GM12878 (cell line): ENCODE measurements around the gene TNK1. TPM values are rescaled to one million over a fixed set of nuclear protein-coding genes. Genes with fewer than 3 reads are reported as not detected.

ENCODE experiments used
- EGR1 ChIP-seq, 2 experiments: IDR thresholded peaks; 1 replicate in 1 of 2; 2 replicates in 1 of 2; pipeline ENCODE4 v1.6.1; 2011 to 2012; ENCODE audit warnings: low read depth in 2 of 2, low read length in 2 of 2, borderline replicate concordance in 1 of 2, mild to moderate bottlenecking in 1 of 2, moderate library complexity in 1 of 2
- GABPA ChIP-seq: IDR thresholded peaks from 2 replicates; pipeline ENCODE4 v1.6.1; 2014; ENCODE audit warnings: antibody characterized with exemption, low read depth, mild to moderate bottlenecking, inconsistent platforms
- HDGF ChIP-seq: fragments of 450-650 bp; IDR thresholded peaks from 2 replicates; pipeline ENCODE4 v1.6.1; 2016; ENCODE audit warnings: antibody characterized with exemption
- IKZF1 ChIP-seq: fragments of 450-650 bp; conservative IDR thresholded peaks from 2 replicates; pipeline ENCODE4 v1.6.1; 2017; ENCODE audit warnings: antibody characterized with exemption, mild to moderate bottlenecking
- IKZF2 ChIP-seq, 2 experiments: fragments of 450-650 bp; IDR thresholded peaks; 2 replicates each; pipeline ENCODE4 v1.6.1; 2017; ENCODE audit warnings: mild to moderate bottlenecking in 2 of 2, moderate library complexity in 2 of 2
- KDM1A ChIP-seq: fragments of 200-600 bp; sonication (generic); IDR thresholded peaks from 2 replicates; pipeline ENCODE4 v1.6.1; 2016; ENCODE audit warnings: borderline replicate concordance
- NBN ChIP-seq: fragments of 450-650 bp; IDR thresholded peaks from 2 replicates; pipeline ENCODE4 v1.6.1; 2016
- NFIC ChIP-seq: IDR thresholded peaks from 2 replicates; pipeline ENCODE4 v1.6.1; 2012; ENCODE audit warnings: low read depth, mild to moderate bottlenecking, inconsistent platforms, low read length, moderate library complexity
- PKNOX1 ChIP-seq: fragments of 450-650 bp; IDR thresholded peaks from 2 replicates; pipeline ENCODE4 v1.6.1; 2016; ENCODE audit warnings: mild to moderate bottlenecking
- POU2F2 ChIP-seq: IDR thresholded peaks from 3 replicates; pipeline ENCODE4 v1.6.1; 2011; ENCODE audit warnings: low read depth, mild to moderate bottlenecking, low read length, borderline replicate concordance
- RAD51 ChIP-seq: fragments of 450-650 bp; IDR thresholded peaks from 2 replicates; pipeline ENCODE4 v1.6.1; 2016; ENCODE audit warnings: moderate library complexity, mild to moderate bottlenecking, inconsistent platforms
- SPI1 ChIP-seq: IDR thresholded peaks from 2 replicates; pipeline ENCODE4 v1.6.1; 2011; ENCODE audit warnings: low read depth, mild to moderate bottlenecking, low read length, moderate library complexity, borderline replicate concordance; ENCODE audit not compliant: insufficient read depth
- SREBF1 ChIP-seq: IDR thresholded peaks from 2 replicates; pipeline ENCODE4 v1.6.1; 2012; ENCODE audit warnings: mild to moderate bottlenecking, low read length
- STAT1 ChIP-seq: fragments of 450-650 bp; conservative IDR thresholded peaks from 2 replicates; pipeline ENCODE4 v1.6.1; 2014; ENCODE audit warnings: antibody characterized with exemption, mild to moderate bottlenecking
- YY1 ChIP-seq: IDR thresholded peaks from 2 replicates; pipeline ENCODE4 v1.6.1; 2011; ENCODE audit warnings: low read depth, mild to moderate bottlenecking, low read length
- ZNF217 ChIP-seq: fragments of 450-650 bp; IDR thresholded peaks from 2 replicates; pipeline ENCODE4 v1.6.1; 2017; ENCODE audit warnings: antibody characterized with exemption, mild to moderate bottlenecking
- ZNF592 ChIP-seq: fragments of 450-650 bp; IDR thresholded peaks from 2 replicates; pipeline ENCODE4 v1.6.1; 2017; ENCODE audit warnings: mild to moderate bottlenecking, moderate library complexity
- polyA plus RNA-seq, 11 experiments: library from polyadenylated mRNA; depleted of rRNA in 4 of 11; unstranded in 6 of 11; stranded (reverse) in 5 of 11; fragments of >200 nt; fragmentation: Nextera tagmentation in 4 of 11; fragmentation: Illumina TruSeq in 1 of 11; extraction: Ambion mirVana in 4 of 11; extraction: Trizol in 1 of 11; gene quantifications; 1 replicate in 1 of 11; 2 replicates in 10 of 11; pipeline versions ENCODE4 v1.2.1 to v1.2.3, GENCODE V29; 2011 to 2016; ENCODE audit warnings: inconsistent platforms in 2 of 11, missing spikeins in 2 of 11, low read depth in 1 of 11
- total RNA-seq, 4 experiments: library from RNA; depleted of rRNA in 3 of 4; stranded (reverse); fragments of >200 nt in 3 of 4; fragmentation: Illumina TruSeq in 1 of 4; extraction: Trizol in 1 of 4; gene quantifications; 2 replicates each; pipeline versions ENCODE4 v1.2.1 to v1.2.3, GENCODE V29; 2013 to 2021
- TF ChIP-seq, protein P1 (sequence below), 3 experiments: IDR thresholded peaks in 2 of 3; conservative IDR thresholded peaks in 1 of 3; 2 replicates each; pipeline ENCODE4 v1.5.1; 2011; ENCODE audit warnings: low read depth in 3 of 3, low read length in 3 of 3, mild to moderate bottlenecking in 3 of 3, control low read depth in 2 of 3, moderate library complexity in 2 of 3, inconsistent platforms in 1 of 3, mixed read lengths in 1 of 3; ENCODE audit not compliant: control insufficient read depth in 2 of 3, insufficient read depth in 1 of 3; ENCODE audit errors: extremely low read depth in 1 of 3
- TF ChIP-seq, protein P2 (sequence below): fragments of 450-650 bp; IDR thresholded peaks from 2 replicates; pipeline ENCODE4 v1.6.1; 2014; ENCODE audit warnings: mild to moderate bottlenecking

Gene TNK1
- total and polyA plus RNA-seq, 10 of the 15 experiments (the other 5 are each of a cell fraction or from before 2014, with no cell fraction given) = 0.06 to 2.5 (median 0.70) TPM

DNA sequence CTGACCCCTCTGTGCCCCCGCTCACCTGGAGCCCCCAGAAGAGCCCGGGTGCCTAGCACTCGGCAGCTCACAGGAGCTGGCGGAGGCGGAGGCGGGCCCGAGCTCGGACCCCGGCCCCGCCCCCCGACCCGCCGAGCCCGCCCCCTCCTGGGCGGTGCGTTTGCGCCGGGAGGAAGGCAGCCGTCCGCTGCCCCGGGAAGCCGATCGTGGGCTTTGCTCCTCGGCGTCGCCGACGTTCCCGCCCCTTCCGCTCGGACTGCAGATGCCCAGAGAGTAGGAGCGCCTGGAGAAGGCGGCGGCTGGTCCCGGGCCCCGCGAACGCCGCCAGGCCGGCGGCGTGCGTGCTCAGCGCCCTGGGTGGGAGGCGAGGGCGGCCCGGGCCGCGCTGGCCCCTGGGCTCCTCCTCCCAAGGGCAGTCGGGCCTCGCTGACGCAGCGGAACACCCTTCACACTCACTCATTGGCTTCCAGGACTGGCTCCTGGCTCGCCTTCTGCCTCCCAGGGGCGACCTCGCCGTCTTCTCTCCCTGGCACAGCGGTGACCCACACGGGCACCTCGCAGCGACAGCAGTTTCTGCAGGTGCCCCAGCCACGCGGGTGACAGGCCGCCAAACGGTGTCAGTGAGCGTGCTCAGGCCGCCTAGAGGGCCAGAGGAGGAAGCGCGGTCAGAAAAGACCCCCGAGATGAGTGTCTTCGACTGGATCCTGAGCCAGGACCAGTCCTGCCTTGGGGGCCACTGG, 13.7 kb downstream of the TNK1 start, which contains the start of gene PLSCR3 (continued):
- TF ChIP-seq NFIC = no peak
- no peak for TF ChIP-seq KDM1A
- TF ChIP-seq, protein P1, sequence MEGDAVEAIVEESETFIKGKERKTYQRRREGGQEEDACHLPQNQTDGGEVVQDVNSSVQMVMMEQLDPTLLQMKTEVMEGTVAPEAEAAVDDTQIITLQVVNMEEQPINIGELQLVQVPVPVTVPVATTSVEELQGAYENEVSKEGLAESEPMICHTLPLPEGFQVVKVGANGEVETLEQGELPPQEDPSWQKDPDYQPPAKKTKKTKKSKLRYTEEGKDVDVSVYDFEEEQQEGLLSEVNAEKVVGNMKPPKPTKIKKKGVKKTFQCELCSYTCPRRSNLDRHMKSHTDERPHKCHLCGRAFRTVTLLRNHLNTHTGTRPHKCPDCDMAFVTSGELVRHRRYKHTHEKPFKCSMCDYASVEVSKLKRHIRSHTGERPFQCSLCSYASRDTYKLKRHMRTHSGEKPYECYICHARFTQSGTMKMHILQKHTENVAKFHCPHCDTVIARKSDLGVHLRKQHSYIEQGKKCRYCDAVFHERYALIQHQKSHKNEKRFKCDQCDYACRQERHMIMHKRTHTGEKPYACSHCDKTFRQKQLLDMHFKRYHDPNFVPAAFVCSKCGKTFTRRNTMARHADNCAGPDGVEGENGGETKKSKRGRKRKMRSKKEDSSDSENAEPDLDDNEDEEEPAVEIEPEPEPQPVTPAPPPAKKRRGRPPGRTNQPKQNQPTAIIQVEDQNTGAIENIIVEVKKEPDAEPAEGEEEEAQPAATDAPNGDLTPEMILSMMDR (IDR thresholded peaks at IDR 0.05 in 2 of 3, conservative IDR thresholded peaks at IDR 0.05 in 1 of 3; ENCODE audit: control insufficient read depth in 2 of 3, extremely low read depth in 1 of 3, insufficient read depth in 1 of 3, low read depth in 3 of 3, low read length in 3 of 3) = peak; percentile 7 to 56 (median 44); a peak in 4 of 6 replicates
- no peak for TF ChIP-seq IKZF2 (IDR thresholded peaks at IDR 0.05)
- TF ChIP-seq HDGF = peak; percentile 64; the same call in 1 of the 2 replicates
- TF ChIP-seq POU2F2 = no peak
- TF ChIP-seq ZNF217 = no peak
- no peak for TF ChIP-seq GABPA
- TF ChIP-seq YY1 = no peak
- TF ChIP-seq, protein P2, sequence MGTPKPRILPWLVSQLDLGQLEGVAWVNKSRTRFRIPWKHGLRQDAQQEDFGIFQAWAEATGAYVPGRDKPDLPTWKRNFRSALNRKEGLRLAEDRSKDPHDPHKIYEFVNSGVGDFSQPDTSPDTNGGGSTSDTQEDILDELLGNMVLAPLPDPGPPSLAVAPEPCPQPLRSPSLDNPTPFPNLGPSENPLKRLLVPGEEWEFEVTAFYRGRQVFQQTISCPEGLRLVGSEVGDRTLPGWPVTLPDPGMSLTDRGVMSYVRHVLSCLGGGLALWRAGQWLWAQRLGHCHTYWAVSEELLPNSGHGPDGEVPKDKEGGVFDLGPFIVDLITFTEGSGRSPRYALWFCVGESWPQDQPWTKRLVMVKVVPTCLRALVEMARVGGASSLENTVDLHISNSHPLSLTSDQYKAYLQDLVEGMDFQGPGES = no peak
- 0 out of 2 replicates have a peak, but pooled peaks have one; percentile 10 for TF ChIP-seq NBN
- 0 out of 2 replicates have a peak, but pooled peaks have one; percentile 29 for TF ChIP-seq PKNOX1
- TF ChIP-seq SREBF1 = no peak
- peak; percentile 74 for TF ChIP-seq IKZF1
- TF ChIP-seq RAD51 = no peak
- no peak for TF ChIP-seq EGR1 (IDR thresholded peaks at IDR 0.05; ENCODE audit: borderline replicate concordance in 1 of 2, low read depth in 2 of 2, low read length in 2 of 2)
- no peak for TF ChIP-seq SPI1
- TF ChIP-seq ZNF592 = 0 out of 2 replicates have a peak, but pooled peaks have one; percentile 36
- TF ChIP-seq STAT1 = 0 out of 2 replicates have a peak, but pooled peaks have one; percentile 43
